Measurements from ENCODE around the gene BTG2.
A peak's percentile ranks its signal among the peaks of the same experiment; 100 is the strongest.
"Not testable (repeated sequence)": the region's sequence is repeated elsewhere in the genome, so short reads cannot be mapped to it uniquely, and the experiment has no call there.

The BTG2 gene

GRCh38 chr1:203291201-203292096 lies 13.9 kb upstream of the BTG2 start:
- ChIA-PET CTCF (interaction anchor here (0.6 to 1.6 kb wide), 9 partner anchors 10 to 410 kb away, joined by 3 to 5 read pairs (median 4); partner anchors contain the start of gene BTG2), POLR2A (ENCODE audit: low non-redundant PET) (interaction anchor here (0.6 kb wide), 1 partner anchor 15 kb away, joined by 3 read pairs; no protein-coding TSS in a partner anchor)
- TF ChIP-seq CTCF (conservative IDR thresholded peaks at IDR 0.05; ENCODE audit: low read depth): no peak
- no peak for DNase-seq (ENCODE audit: low spot score)
- no peak overlapping the region; the same call in 1 of the 2 replicates for H3K27ac ChIP-seq

- no peak for DNase-seq (ENCODE audit: low spot score)
- ChIA-PET CTCF (interaction anchor here (1.1 to 2.4 kb wide), 4 partner anchors 11 to 192 kb away, joined by 3 to 13 read pairs (median 8); no protein-coding TSS in a partner anchor), POLR2A (ENCODE audit: low non-redundant PET) (interaction anchor here (0.6 kb wide), 1 partner anchor 9 kb away, joined by 3 read pairs; no protein-coding TSS in a partner anchor)
- H3K27ac ChIP-seq: no peak overlapping the region
- TF ChIP-seq CTCF (conservative IDR thresholded peaks at IDR 0.05; ENCODE audit: low read depth): no peak
Observed at GRCh38 chr1:203295796-203296195, 9.5 kb upstream of the BTG2 start.

GRCh38 chr1:203296460-203297073 lies 8.8 kb upstream of the BTG2 start:
- no peak for TF ChIP-seq CTCF (conservative IDR thresholded peaks at IDR 0.05; ENCODE audit: low read depth)
- ChIA-PET POLR2A (ENCODE audit: low non-redundant PET) (no interaction called here), CTCF (interaction anchor here (2.4 kb wide), 1 partner anchor 29 kb away, joined by 13 read pairs; no protein-coding TSS in a partner anchor)
- DNase-seq (ENCODE audit: low spot score): no peak
- H3K27ac ChIP-seq: no peak overlapping the region

- no peak overlapping the region for H3K27ac ChIP-seq
- ChIA-PET CTCF (interaction anchor here (0.7 to 2.3 kb wide), 2 partner anchors 32 to 127 kb away, joined by 3 to 5 read pairs; no protein-coding TSS in a partner anchor), POLR2A (ENCODE audit: low non-redundant PET) (no interaction called here)
- no peak for TF ChIP-seq CTCF (conservative IDR thresholded peaks at IDR 0.05; ENCODE audit: low read depth)
- no peak for DNase-seq (ENCODE audit: low spot score)
Observed at GRCh38 chr1:203299169-203299568, 6.2 kb upstream of the BTG2 start.

GRCh38 chr1:203299719-203300429 lies 5.4 kb upstream of the BTG2 start:
- POLR2A ChIA-PET (ENCODE audit: low non-redundant PET); H3K27ac ChIP-seq; DNase-seq (ENCODE audit: low spot score): not testable (repeated sequence)
- CTCF ChIA-PET: interaction anchor here (0.6 to 2.3 kb wide), 3 partner anchors 27 to 46 kb away, joined by 3 to 5 read pairs (median 5); no protein-coding TSS in a partner anchor

GRCh38 chr1:203300441-203301330 lies 4.6 kb upstream of the BTG2 start:
- ChIA-PET POLR2A (ENCODE audit: low non-redundant PET) (no interaction called here), CTCF (interaction anchor here (0.6 to 2.3 kb wide), 4 partner anchors 28 to 187 kb away, joined by 3 to 5 read pairs (median 4); no protein-coding TSS in a partner anchor)
- TF ChIP-seq CTCF (conservative IDR thresholded peaks at IDR 0.05; ENCODE audit: low read depth): no peak
- no peak for DNase-seq (ENCODE audit: low spot score)
- peak overlapping the region; percentile 62 for H3K27ac ChIP-seq

Measured in RWPE1 (cell line).